SK-N-SH (cell line): ENCODE results near the gene C11orf65.

ENCODE experiments used
- EP300 ChIP-seq, 2 experiments: IDR thresholded peaks; 2 replicates each; pipeline versions ENCODE4 v1.4.0 to v1.6.1; 2012; ENCODE audit warnings: borderline replicate concordance in 1 of 2, low read depth in 1 of 2, low read length in 1 of 2
- FOXM1 ChIP-seq: IDR thresholded peaks from 2 replicates; pipeline ENCODE4 v1.4.0; 2012; ENCODE audit warnings: low read depth, mild to moderate bottlenecking
- RXRA ChIP-seq: IDR thresholded peaks from 2 replicates; pipeline ENCODE4 v1.4.0; 2012; ENCODE audit warnings: low read depth, mild to moderate bottlenecking, borderline replicate concordance
- TCF12 ChIP-seq: IDR thresholded peaks from 2 replicates; pipeline ENCODE4 v1.4.0; 2012

DNA sequence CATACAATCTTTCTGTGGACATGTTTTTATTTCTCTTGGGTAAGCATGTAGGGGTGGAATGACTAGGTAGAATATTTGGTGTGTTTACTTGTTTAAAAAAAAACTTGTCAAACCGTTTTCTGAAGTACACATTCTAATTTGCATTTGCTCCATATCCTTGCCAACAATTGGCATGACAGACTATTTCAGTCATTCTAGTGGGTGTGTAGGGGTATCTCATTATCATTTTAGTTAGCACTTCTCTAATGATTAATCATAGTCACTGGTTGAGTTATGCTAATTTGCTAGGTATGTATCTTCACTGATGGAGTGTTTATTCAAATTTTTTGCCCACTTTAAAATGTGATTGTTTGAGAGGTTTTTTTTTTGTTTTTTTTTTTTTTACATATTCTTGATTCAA lies 64.3 kb downstream of the C11orf65 start:
- TF ChIP-seq FOXM1 (no peak), RXRA (no peak), EP300 (IDR thresholded peaks at IDR 0.05; ENCODE audit: borderline replicate concordance in 1 of 2, low read depth in 1 of 2, low read length in 1 of 2) (no peak), TCF12 (no peak)
